Neural cell (in vitro differentiated cells): Measurements from ENCODE around the gene KIRREL3. TPM values are rescaled to one million over a fixed set of nuclear protein-coding genes. Genes with fewer than 3 reads are reported as not detected.
A peak's percentile ranks its signal among the peaks of the same experiment; 100 is the strongest.

ENCODE experiments used
- H2AFZ ChIP-seq: fragments of 200-600, 300-800 bp; sonication (generic), shearing (Covaris generic); 2 replicates; pipeline ENCODE4 v1.6.0; 2014; ENCODE audit warnings: low read depth, mild to moderate bottlenecking, antibody characterized with exemption, low read length, moderate library complexity
- H3F3A ChIP-seq: fragments of 200-600 bp; shearing (Covaris generic); 2 replicates; pipeline ENCODE4 v1.6.1; 2016; ENCODE audit warnings: mild to moderate bottlenecking, moderate library complexity, mixed read lengths, antibody characterized with exemption, low read length; ENCODE audit not compliant: insufficient read depth, poor library complexity, severe bottlenecking
- H3K27ac ChIP-seq: fragments of 200-600, 300-800 bp; sonication (generic), shearing (Covaris generic); 2 replicates; pipeline ENCODE4 v1.5.1; 2014; ENCODE audit warnings: mild to moderate bottlenecking, low read length, moderate library complexity
- H3K27me3 ChIP-seq: fragments of 300-800, 200-600 bp; sonication (generic), shearing (Covaris generic); 2 replicates; pipeline ENCODE4 v1.6.0; 2014; ENCODE audit warnings: mild to moderate bottlenecking, low read depth, low read length, moderate library complexity; ENCODE audit not compliant: insufficient read depth
- H3K36me3 ChIP-seq: fragments of 300-800, 200-600 bp; sonication (generic), shearing (Covaris generic); 2 replicates; pipeline ENCODE4 v1.5.1; 2014; ENCODE audit warnings: mild to moderate bottlenecking, antibody characterized with exemption, low read length, moderate library complexity; ENCODE audit not compliant: insufficient read depth
- H3K4me2 ChIP-seq: fragments of 300-800, 200-600 bp; sonication (generic), shearing (Covaris generic); 2 replicates; pipeline ENCODE4 v1.6.0; 2014; ENCODE audit warnings: mild to moderate bottlenecking, low read length
- H3K4me3 ChIP-seq: fragments of 300-800, 200-600 bp; sonication (generic), shearing (Covaris generic); 2 replicates; pipeline ENCODE4 v1.5.1; 2014; ENCODE audit warnings: mild to moderate bottlenecking, low read length, moderate library complexity
- H3K79me2 ChIP-seq: fragments of 200-600 bp; shearing (Covaris generic); replicated peaks from 2 replicates; pipeline ENCODE4 v1.6.0; 2014; ENCODE audit warnings: mild to moderate bottlenecking, low read length, moderate library complexity; ENCODE audit not compliant: insufficient read depth
- H3K9ac ChIP-seq: fragments of 300-800, 200-600 bp; sonication (generic), shearing (Covaris generic); 2 replicates; pipeline ENCODE4 v1.6.1; 2016; ENCODE audit warnings: mild to moderate bottlenecking, low read length, mixed read lengths
- H3K9me2 ChIP-seq: fragments of 200-600 bp; shearing (Covaris generic); 2 replicates; pipeline ENCODE4 v1.6.1; 2016; ENCODE audit warnings: mild to moderate bottlenecking, low read length, mixed read lengths; ENCODE audit not compliant: insufficient read depth
- H3K9me3 ChIP-seq: fragments of 200-600, 300-800 bp; sonication (generic), shearing (Covaris generic); 2 replicates; pipeline ENCODE4 v1.6.1; 2016; ENCODE audit warnings: mild to moderate bottlenecking, mixed run types, low read length, moderate library complexity, mixed read lengths
- H4K20me1 ChIP-seq: fragments of 200-600 bp; shearing (Covaris generic); 2 replicates; pipeline ENCODE4 v1.6.1; 2016; ENCODE audit warnings: mild to moderate bottlenecking, mixed run types; ENCODE audit not compliant: insufficient read depth
- EZH2 ChIP-seq: fragments of 200-600, 300-800 bp; shearing (Covaris generic), sonication (generic); IDR thresholded peaks from 2 replicates; pipeline ENCODE4 v1.6.1; 2014; ENCODE audit warnings: antibody characterized with exemption, low read length, borderline replicate concordance, mild to moderate bottlenecking; ENCODE audit not compliant: insufficient read depth, poor library complexity, severe bottlenecking
- MXI1 ChIP-seq: fragments of 450-650 bp; conservative IDR thresholded peaks from 2 replicates; pipeline ENCODE4 v1.6.1; 2014; ENCODE audit warnings: antibody characterized with exemption, mild to moderate bottlenecking; ENCODE audit not compliant: poor library complexity, severe bottlenecking
- POLR2AphosphoS5 ChIP-seq: IDR thresholded peaks from 2 replicates; pipeline ENCODE4 v1.6.1; 2012
- RAD21 ChIP-seq: fragments of 450-650 bp; conservative IDR thresholded peaks from 2 replicates; pipeline ENCODE4 v1.6.1; 2014; ENCODE audit warnings: antibody characterized with exemption, mild to moderate bottlenecking, moderate library complexity
- SMC3 ChIP-seq: fragments of 450-650 bp; conservative IDR thresholded peaks from 2 replicates; pipeline ENCODE4 v1.6.1; 2014; ENCODE audit warnings: antibody characterized with exemption, mild to moderate bottlenecking, moderate library complexity; ENCODE audit not compliant: poor library complexity
- polyA plus RNA-seq: library from polyadenylated mRNA; depleted of rRNA; stranded (reverse); fragments of >200 nt; gene quantifications from 2 replicates; pipeline ENCODE4 v1.2.3, GENCODE V29; 2014
- TF ChIP-seq, protein P1 (sequence below): IDR thresholded peaks from 2 replicates; pipeline ENCODE4 v1.6.1; 2012; ENCODE audit warnings: borderline replicate concordance
- TF ChIP-seq, protein P2 (sequence below): fragments of 450-650 bp; IDR thresholded peaks from 2 replicates; pipeline ENCODE4 v1.5.1; 2014; ENCODE audit warnings: antibody characterized with exemption, mild to moderate bottlenecking, moderate library complexity; ENCODE audit not compliant: poor library complexity, severe bottlenecking

KIRREL3 gene
- polyA plus RNA-seq, 1 donor from 2014 or later: 23.8 TPM

DNA sequence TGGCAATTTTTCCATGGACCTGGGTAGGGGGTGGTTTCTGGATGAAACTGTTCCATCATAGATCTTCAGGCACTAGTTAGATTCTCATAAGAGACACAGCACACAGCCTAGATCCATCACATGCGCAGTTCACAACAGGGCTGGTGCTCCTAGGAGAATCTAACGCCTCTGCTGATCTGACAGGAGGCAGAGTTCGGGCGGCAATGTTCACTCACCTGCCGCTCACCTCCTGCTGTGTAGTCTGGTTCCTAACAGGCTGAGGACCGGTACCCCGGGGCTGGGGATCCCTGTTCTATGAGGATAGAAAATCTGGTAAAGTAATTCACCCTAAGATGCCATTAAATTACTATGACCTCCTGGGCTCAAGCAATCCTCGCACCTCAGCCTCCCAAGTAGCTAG, 318.0 kb downstream of the KIRREL3 start:
- H3K9me2 ChIP-seq: no peaks in the 10 kb centered on the region
- H3K27ac ChIP-seq: no peak overlapping the region
- no peak overlapping the region for H3K4me3 ChIP-seq
- no peaks in the 10 kb centered on the region for H3K27me3 ChIP-seq
- no peak overlapping the region for H3K9ac ChIP-seq
- no peak overlapping the region for H3K4me2 ChIP-seq
- H2AFZ ChIP-seq: no peak overlapping the region
- H3K36me3 ChIP-seq: no peaks in the 10 kb centered on the region
- TF ChIP-seq SMC3 (no peak), MXI1 (no peak), RAD21 (no peak)
- TF ChIP-seq, protein P1, sequence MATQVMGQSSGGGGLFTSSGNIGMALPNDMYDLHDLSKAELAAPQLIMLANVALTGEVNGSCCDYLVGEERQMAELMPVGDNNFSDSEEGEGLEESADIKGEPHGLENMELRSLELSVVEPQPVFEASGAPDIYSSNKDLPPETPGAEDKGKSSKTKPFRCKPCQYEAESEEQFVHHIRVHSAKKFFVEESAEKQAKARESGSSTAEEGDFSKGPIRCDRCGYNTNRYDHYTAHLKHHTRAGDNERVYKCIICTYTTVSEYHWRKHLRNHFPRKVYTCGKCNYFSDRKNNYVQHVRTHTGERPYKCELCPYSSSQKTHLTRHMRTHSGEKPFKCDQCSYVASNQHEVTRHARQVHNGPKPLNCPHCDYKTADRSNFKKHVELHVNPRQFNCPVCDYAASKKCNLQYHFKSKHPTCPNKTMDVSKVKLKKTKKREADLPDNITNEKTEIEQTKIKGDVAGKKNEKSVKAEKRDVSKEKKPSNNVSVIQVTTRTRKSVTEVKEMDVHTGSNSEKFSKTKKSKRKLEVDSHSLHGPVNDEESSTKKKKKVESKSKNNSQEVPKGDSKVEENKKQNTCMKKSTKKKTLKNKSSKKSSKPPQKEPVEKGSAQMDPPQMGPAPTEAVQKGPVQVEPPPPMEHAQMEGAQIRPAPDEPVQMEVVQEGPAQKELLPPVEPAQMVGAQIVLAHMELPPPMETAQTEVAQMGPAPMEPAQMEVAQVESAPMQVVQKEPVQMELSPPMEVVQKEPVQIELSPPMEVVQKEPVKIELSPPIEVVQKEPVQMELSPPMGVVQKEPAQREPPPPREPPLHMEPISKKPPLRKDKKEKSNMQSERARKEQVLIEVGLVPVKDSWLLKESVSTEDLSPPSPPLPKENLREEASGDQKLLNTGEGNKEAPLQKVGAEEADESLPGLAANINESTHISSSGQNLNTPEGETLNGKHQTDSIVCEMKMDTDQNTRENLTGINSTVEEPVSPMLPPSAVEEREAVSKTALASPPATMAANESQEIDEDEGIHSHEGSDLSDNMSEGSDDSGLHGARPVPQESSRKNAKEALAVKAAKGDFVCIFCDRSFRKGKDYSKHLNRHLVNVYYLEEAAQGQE: no peak
- H3F3A ChIP-seq: no peaks in the 10 kb centered on the region
- no peaks in the 10 kb centered on the region for H3K79me2 ChIP-seq
- no peaks in the 10 kb centered on the region for H4K20me1 ChIP-seq
- H3K9me3 ChIP-seq: no peaks in the 10 kb centered on the region

DNA sequence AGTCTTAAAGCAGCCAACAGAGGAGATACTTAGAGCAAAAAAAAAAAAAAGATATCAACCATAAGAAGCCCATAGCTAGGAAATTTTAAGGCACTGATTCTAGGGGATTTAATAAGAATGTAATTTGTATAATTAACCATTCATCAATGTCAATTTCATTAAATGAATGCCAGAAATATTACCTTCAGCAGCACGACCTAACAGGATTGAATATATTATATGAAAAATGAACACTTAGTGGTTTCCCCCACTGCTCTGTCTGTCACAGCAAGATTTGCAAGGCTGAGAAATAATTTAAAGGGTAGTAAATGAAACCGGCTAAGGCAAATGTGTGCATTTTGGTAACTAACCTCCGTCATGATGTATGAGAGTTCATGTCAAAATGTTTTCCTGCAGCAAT, 319.9 kb downstream of the KIRREL3 start:
- H3K4me3 ChIP-seq: peak overlapping the region; percentile 2
- H3K9me2 ChIP-seq: no peaks in the 10 kb centered on the region
- peak; percentile 64 for TF ChIP-seq POLR2AphosphoS5
- TF ChIP-seq, protein P2, sequence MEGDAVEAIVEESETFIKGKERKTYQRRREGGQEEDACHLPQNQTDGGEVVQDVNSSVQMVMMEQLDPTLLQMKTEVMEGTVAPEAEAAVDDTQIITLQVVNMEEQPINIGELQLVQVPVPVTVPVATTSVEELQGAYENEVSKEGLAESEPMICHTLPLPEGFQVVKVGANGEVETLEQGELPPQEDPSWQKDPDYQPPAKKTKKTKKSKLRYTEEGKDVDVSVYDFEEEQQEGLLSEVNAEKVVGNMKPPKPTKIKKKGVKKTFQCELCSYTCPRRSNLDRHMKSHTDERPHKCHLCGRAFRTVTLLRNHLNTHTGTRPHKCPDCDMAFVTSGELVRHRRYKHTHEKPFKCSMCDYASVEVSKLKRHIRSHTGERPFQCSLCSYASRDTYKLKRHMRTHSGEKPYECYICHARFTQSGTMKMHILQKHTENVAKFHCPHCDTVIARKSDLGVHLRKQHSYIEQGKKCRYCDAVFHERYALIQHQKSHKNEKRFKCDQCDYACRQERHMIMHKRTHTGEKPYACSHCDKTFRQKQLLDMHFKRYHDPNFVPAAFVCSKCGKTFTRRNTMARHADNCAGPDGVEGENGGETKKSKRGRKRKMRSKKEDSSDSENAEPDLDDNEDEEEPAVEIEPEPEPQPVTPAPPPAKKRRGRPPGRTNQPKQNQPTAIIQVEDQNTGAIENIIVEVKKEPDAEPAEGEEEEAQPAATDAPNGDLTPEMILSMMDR: no peak
- H4K20me1 ChIP-seq: no peaks in the 10 kb centered on the region
- H3F3A ChIP-seq: no peaks in the 10 kb centered on the region
- no peaks in the 10 kb centered on the region for H3K9me3 ChIP-seq
- no peak overlapping the region for H3K4me2 ChIP-seq
- H3K36me3 ChIP-seq: no peaks in the 10 kb centered on the region
- H3K27me3 ChIP-seq: no peaks in the 10 kb centered on the region
- no peaks in the 10 kb centered on the region for H3K79me2 ChIP-seq
- H3K27ac ChIP-seq: peak overlapping the region; percentile 21
- H2AFZ ChIP-seq: no peak overlapping the region
- no peak overlapping the region for H3K9ac ChIP-seq

DNA sequence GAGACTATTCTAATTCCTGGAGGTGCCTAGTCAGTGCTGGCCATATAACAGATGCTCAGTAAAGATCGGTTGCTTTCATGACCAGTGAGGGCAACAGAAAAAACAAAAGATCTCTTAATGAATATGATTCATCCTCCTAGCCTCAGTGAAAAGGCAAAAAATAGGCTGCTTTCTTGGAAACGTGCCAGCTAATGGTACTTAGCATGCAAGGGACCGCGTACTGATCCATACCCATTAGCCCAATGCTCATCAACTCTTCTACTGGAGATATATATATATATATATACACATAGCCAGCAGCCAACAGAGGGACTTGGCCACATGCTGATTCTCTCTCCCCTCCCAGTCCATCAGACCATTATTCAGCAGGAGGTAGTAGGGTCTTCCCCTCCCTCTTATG, 320.4 kb downstream of the KIRREL3 start:
- no peaks in the 10 kb centered on the region for H3F3A ChIP-seq
- H3K9me3 ChIP-seq: no peaks in the 10 kb centered on the region
- no peaks in the 10 kb centered on the region for H3K9me2 ChIP-seq
- H4K20me1 ChIP-seq: no peaks in the 10 kb centered on the region
- no peaks in the 10 kb centered on the region for H3K36me3 ChIP-seq
- H2AFZ ChIP-seq: no peak overlapping the region
- no peak overlapping the region for H3K4me2 ChIP-seq
- H3K27me3 ChIP-seq: no peaks in the 10 kb centered on the region
- no peak overlapping the region for H3K4me3 ChIP-seq
- no peak overlapping the region for H3K27ac ChIP-seq
- TF ChIP-seq EZH2: no peak
- H3K79me2 ChIP-seq: no peaks in the 10 kb centered on the region
- no peak overlapping the region for H3K9ac ChIP-seq
